Activated CD4-positive, alpha-beta T cell treated with anti-CD3 and anti-CD28 coated beads, Interleukin-2, amount 10 ng/mL, durations not matched to agents 7 days and 5 days (primary cell): Measurements from ENCODE around the gene ARG2. TPM values are rescaled to one million over a fixed set of nuclear protein-coding genes. Genes with fewer than 3 reads are reported as not detected.
A peak's percentile ranks its signal among the peaks of the same experiment; 100 is the strongest.
"Not testable (repeated sequence)": the region's sequence is repeated elsewhere in the genome, so short reads cannot be mapped to it uniquely, and the experiment has no call there.

Experiments
- CTCF ChIA-PET: fragments of 350-600 bp; sonication (Branson Sonifier 250); formaldehyde crosslinking; loops from one replicate; lab custom pipeline; 2021; ENCODE audit warnings: antibody characterized with exemption; lab: Charles Lee
- POLR2A ChIA-PET: fragments of 350-600 bp; sonication (Branson Sonifier 250); formaldehyde crosslinking; loops from one replicate; lab custom pipeline; 2021; ENCODE audit warnings: antibody characterized with exemption; lab: Charles Lee
- DNase-seq: peaks from one replicate; pipeline ENCODE4 v3.0.0-alpha.2; 2020
- H3K27ac Mint-ChIP-seq: one replicate; pipeline ENCODE4 v1.8.0; 2021; ENCODE audit warnings: mild to moderate bottlenecking, moderate library complexity, mixed read lengths
- H3K27me3 Mint-ChIP-seq: one replicate; pipeline ENCODE4 v1.8.0; 2021; ENCODE audit warnings: mixed read lengths
- H3K36me3 Mint-ChIP-seq: one replicate; pipeline ENCODE4 v1.8.0; 2021; ENCODE audit warnings: low read depth, mixed read lengths
- H3K4me1 Mint-ChIP-seq: one replicate; pipeline ENCODE4 v1.8.0; 2021; ENCODE audit warnings: mixed read lengths
- H3K4me3 Mint-ChIP-seq: one replicate; pipeline ENCODE4 v1.8.0; 2021; ENCODE audit warnings: mild to moderate bottlenecking, moderate library complexity, mixed read lengths
- H3K9me3 Mint-ChIP-seq: one replicate; pipeline ENCODE4 v1.8.0; 2021; ENCODE audit warnings: mixed read lengths
- total RNA-seq, 2 experiments: library from RNA; stranded (reverse); gene quantifications; one replicate each; pipeline ENCODE4 v1.2.3, GENCODE V29; 2021

The ARG2 gene
- total RNA-seq, 2 experiments from 2014 or later = 1.0 to 1.6 TPM

GRCh38 chr14:67595392-67595791 lies 24.3 kb upstream of the ARG2 start:
- no peak for DNase-seq
- Mint-ChIP-seq H3K9me3 (no peaks in the 10 kb centered on the region), H3K27me3 (no peaks in the 10 kb centered on the region), H3K36me3 (peaks cover 15% of the 10 kb centered on the region), H3K4me1 (peaks cover 30% of the 10 kb centered on the region), H3K27ac (no peak overlapping the region), H3K4me3 (no peak overlapping the region)
- CTCF ChIA-PET = interaction anchor here (1.1 kb wide), 1 partner anchor 13 kb away, joined by 3 read pairs; no protein-coding TSS in a partner anchor
- POLR2A ChIA-PET = no interaction called here

DNA sequence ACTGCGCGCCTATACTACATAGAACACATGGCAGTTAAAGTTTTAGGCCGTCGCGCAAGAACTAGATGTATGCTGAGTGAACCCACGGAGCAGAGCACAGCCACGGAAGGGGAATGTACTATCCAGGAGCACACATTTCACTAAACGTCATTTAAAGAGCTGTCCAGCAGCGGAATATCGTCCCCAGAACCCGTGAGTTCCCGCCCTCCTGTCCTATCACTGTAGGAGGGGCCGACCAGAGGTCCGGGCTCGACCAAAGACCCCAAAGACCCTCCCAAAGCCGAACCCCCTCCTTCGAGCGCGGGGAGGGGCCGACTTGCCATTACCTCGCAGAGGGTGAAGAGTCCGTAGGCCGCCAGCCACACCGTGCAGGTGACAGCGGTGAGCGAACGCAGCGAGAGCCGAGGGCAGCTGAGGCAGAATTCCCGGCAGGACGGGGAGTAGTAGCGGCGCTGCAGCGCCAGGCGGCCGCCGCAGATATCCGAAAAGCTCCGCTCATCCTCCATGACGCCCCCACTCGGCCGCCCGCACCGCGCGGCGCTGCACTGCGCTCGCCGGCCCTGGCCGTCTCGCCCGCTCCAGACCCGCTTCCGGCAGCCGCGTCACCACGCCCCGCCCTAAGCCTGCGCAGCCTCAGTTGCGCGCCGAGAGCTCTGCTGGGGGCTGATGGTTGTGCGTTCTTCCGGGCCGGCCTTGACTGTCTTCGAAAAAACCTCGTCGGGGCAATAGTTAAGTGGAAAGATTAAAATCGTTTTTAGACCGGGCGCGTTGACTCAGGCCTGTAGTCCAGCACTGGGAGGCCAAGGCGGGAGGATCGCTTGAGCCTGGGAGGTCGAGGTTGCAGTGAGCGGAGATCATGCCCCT lies 19.8 kb upstream of the ARG2 start, which contains the start of gene PIGH:
PIGH (minus strand) TSS at position 571 of the 864 bp plus-strand sequence; CDS start at position 506, 65 bp downstream.
- H3K27me3 Mint-ChIP-seq = no peaks in the 10 kb centered on the region
- peaks cover 4% of the 10 kb centered on the region for H3K9me3 Mint-ChIP-seq

GRCh38 chr14:67600562-67600974 lies 19.2 kb upstream of the ARG2 start:
- H3K9me3 Mint-ChIP-seq, DNase-seq, H3K27me3 Mint-ChIP-seq: not testable (repeated sequence)
- peaks cover 40% of the 10 kb centered on the region for H3K4me1 Mint-ChIP-seq
- ChIA-PET CTCF (interaction anchor here (0.6 to 2.5 kb wide), 33 partner anchors 8 to 244 kb away, joined by 3 to 12 read pairs (median 4); partner anchors contain the start of gene TMEM229B), POLR2A (interaction anchor here (1.2 kb wide), 1 partner anchor 9 kb away, joined by 3 read pairs; no protein-coding TSS in a partner anchor)
- H3K36me3 Mint-ChIP-seq = peaks cover 14% of the 10 kb centered on the region
- peak overlapping the region; percentile 91 for H3K27ac Mint-ChIP-seq
- peak overlapping the region; percentile 92 for H3K4me3 Mint-ChIP-seq

More for the DNA sequence above, 19.8 kb upstream of the ARG2 start, which contains the start of gene PIGH:
- DNase-seq = peak; percentile 94
- peaks cover 40% of the 10 kb centered on the region for H3K4me1 Mint-ChIP-seq
- POLR2A ChIA-PET = interaction anchor here (1.2 kb wide), 1 partner anchor 8 kb away, joined by 3 read pairs; no protein-coding TSS in a partner anchor
- peaks cover 14% of the 10 kb centered on the region for H3K36me3 Mint-ChIP-seq
- H3K4me3 Mint-ChIP-seq = peak within 1 kb of the TSS; percentile 92
- CTCF ChIA-PET = interaction anchor here (0.6 to 2.5 kb wide), 34 partner anchors 9 to 243 kb away, joined by 3 to 12 read pairs (median 4); partner anchors contain the start of gene TMEM229B
- H3K27ac Mint-ChIP-seq = peak within 1 kb of the TSS; percentile 91

DNA sequence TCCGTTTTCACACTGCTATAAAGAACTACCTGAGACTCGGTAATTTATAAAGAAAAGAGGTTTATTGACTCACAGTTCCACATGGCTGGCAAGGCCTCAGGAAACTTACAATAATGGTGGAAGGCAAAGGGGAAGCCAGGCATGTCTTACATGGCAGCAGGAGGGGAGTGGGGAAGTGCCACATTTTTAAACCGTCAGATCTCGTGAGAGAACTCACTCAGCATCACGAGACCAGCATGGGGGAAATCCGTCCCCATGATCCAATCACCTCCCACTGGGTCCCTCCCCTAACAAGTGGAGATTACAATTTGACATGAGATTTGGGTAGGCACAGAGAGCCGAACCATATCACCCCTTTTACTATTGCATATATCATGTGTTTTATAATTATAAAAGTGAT lies 17.6 kb upstream of the ARG2 start:
- Mint-ChIP-seq H3K27ac (no peak overlapping the region), H3K27me3 (no peaks in the 10 kb centered on the region), H3K36me3 (peaks cover 8% of the 10 kb centered on the region), H3K9me3 (peaks cover 4% of the 10 kb centered on the region), H3K4me1 (peaks cover 30% of the 10 kb centered on the region), H3K4me3 (no peak overlapping the region)
- no peak for DNase-seq
- ChIA-PET CTCF (no interaction called here), POLR2A (no interaction called here)

DNA sequence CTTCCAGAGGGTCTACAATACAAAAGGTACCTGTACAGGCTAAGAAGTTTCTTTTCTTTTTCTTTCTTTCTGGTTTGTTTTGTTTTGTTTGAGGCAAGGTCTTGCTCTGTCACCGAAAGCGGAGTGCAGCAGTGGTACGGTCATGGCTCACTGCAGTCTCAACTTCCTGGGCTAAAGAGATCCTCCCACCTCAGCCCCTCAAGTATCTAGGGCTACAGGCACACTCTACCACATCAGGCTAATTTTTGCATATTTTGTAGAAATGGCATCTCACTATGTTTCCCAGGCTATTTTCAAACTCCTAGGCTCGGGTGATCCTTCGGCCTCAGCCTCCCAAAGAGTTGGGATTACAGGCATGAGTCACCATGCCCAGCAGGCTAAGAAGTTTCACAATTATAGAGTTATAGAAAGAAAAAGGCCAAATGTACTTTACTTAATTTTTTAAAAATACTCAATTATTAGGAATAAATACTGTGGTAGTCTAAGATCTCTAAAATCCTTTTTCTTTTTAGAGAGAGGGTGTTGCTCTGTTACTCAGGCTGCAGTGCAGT lies 16.6 kb upstream of the ARG2 start:
- ChIA-PET POLR2A (no interaction called here), CTCF (no interaction called here)
- no peak overlapping the region for H3K27ac Mint-ChIP-seq
- H3K27me3 Mint-ChIP-seq = no peaks in the 10 kb centered on the region
- peaks cover 8% of the 10 kb centered on the region for H3K36me3 Mint-ChIP-seq
- peaks cover 28% of the 10 kb centered on the region for H3K4me1 Mint-ChIP-seq
- no peak overlapping the region for H3K4me3 Mint-ChIP-seq
- DNase-seq = no peak
- peaks cover 4% of the 10 kb centered on the region for H3K9me3 Mint-ChIP-seq

- Mint-ChIP-seq H3K27me3 (no peaks in the 10 kb centered on the region), H3K4me3 (no peak overlapping the region), H3K9me3 (no peaks in the 10 kb centered on the region), H3K4me1 (no peaks in the 10 kb centered on the region), H3K27ac (no peak overlapping the region), H3K36me3 (no peaks in the 10 kb centered on the region)
- no peak for DNase-seq
- ChIA-PET POLR2A (no interaction called here), CTCF (interaction anchor here (0.6 kb wide), 1 partner anchor 62 kb away, joined by 3 read pairs; no protein-coding TSS in a partner anchor)
These were observed 12.1 kb upstream of the ARG2 start for GRCh38 chr14:67607646-67608045.

GRCh38 chr14:67609642-67610310 lies 9.9 kb upstream of the ARG2 start:
- POLR2A ChIA-PET = no interaction called here
- no peak overlapping the region for H3K27ac Mint-ChIP-seq
- H3K4me3 Mint-ChIP-seq = no peak overlapping the region
- no peak for DNase-seq
- no peaks in the 10 kb centered on the region for H3K4me1 Mint-ChIP-seq
- CTCF ChIA-PET = interaction anchor here (0.7 to 2.6 kb wide), 6 partner anchors 9 to 105 kb away, joined by 3 to 10 read pairs (median 4); partner anchors contain the start of gene PIGH
- no peaks in the 10 kb centered on the region for H3K9me3 Mint-ChIP-seq
- peaks cover 5% of the 10 kb centered on the region for H3K27me3 Mint-ChIP-seq
- no peaks in the 10 kb centered on the region for H3K36me3 Mint-ChIP-seq

DNA sequence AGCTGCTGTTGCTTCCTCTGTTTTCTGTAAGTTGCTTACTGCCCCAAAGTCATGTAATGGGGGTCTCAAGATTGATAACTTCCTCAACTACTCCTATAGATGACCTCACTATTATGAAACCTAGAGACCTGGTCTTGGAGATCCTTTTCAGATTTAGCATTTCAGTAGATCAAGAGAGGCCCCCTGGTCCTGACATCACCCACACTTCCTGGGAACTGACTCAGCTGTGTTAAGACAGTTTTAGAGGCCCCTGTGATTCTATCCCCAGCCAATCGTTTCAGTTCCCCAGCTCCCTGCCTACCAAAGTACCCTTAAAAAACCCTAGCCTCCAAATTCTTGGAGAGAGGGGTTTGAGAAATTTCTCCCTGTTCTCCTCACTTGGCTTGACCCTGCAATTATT lies 9.2 kb upstream of the ARG2 start:
- Mint-ChIP-seq H3K36me3 (no peaks in the 10 kb centered on the region), H3K4me1 (no peaks in the 10 kb centered on the region), H3K9me3 (no peaks in the 10 kb centered on the region), H3K27ac (no peak overlapping the region), H3K27me3 (peaks cover 5% of the 10 kb centered on the region), H3K4me3 (no peak overlapping the region)
- POLR2A ChIA-PET = no interaction called here
- CTCF ChIA-PET = interaction anchor here (0.9 to 2.6 kb wide), 4 partner anchors 9 to 82 kb away, joined by 3 to 10 read pairs (median 4); partner anchors contain the start of gene PIGH
- no peak for DNase-seq

DNA sequence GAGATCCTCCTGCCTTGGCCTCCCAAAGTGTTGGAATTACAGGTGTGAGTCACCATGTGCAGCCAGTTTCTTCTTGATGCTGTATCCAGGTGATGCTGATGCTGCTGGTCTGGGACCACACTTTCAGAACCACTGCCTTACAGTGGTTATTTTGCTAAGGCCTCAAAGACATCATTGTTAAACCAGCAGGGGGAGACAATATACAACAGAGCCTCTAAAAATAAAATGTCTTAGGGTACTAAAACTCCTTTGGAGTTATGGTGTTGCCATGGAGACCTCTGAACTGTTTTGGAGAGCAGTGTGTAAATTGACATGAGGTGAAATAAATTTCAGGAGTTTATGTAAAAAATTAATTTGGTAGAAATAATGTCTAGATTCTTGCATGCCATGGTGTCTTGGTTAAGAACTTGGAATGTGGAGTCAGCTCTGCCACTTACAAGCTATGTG lies 1.1 kb upstream of the ARG2 start:
- H3K27ac Mint-ChIP-seq = peak overlapping the region; percentile 31
- DNase-seq = peak; percentile 66
- ChIA-PET POLR2A (interaction anchor here (0.6 kb wide), 1 partner anchor 126 kb away, joined by 4 read pairs; no protein-coding TSS in a partner anchor), CTCF (interaction anchor here (0.6 to 4.7 kb wide), 15 partner anchors 8 to 131 kb away, joined by 3 to 26 read pairs (median 3); partner anchors contain the start of genes PIGH and RDH12)
- H3K9me3 Mint-ChIP-seq = no peaks in the 10 kb centered on the region
- peaks cover 14% of the 10 kb centered on the region for H3K27me3 Mint-ChIP-seq
- H3K4me3 Mint-ChIP-seq = peak overlapping the region; percentile 75
- H3K36me3 Mint-ChIP-seq = no peaks in the 10 kb centered on the region
- H3K4me1 Mint-ChIP-seq = peaks cover 33% of the 10 kb centered on the region

DNA sequence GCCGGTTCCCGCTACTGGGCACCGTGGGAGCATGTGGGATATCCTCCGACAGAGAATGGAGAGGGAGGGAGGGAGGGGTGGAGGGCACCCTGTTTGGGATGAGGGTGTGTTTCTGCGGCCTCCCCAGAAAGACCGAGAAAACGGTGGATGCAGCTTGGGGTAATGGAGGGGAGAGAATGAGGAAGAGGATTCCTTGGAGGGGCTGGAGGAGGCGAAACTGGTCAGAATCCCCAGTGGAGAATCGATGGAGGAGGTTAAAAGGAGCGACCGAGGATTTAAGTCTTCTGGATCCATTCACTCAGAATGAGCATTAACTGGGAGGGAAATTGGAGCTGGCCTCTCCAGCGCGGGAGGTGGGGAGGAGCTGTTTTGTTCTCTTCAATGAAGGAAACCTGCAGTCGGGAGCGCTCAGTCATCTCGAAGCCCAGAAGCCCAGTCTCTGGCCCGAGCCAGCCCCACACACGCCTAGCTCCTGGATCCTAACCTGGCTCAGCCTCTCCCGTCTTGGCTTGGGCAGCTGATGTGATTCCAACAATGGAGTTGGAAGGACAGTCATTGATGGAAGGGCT lies 581 bp downstream of the ARG2 start:
- DNase-seq = peak; percentile 10
- peaks cover 33% of the 10 kb centered on the region for H3K4me1 Mint-ChIP-seq
- POLR2A ChIA-PET = interaction anchor here (0.7 kb wide), 1 partner anchor 31 kb away, joined by 3 read pairs; no protein-coding TSS in a partner anchor

GRCh38 chr14:67622675-67623074 lies 3.0 kb downstream of the ARG2 start:
- Mint-ChIP-seq H3K27me3 (peaks cover 11% of the 10 kb centered on the region), H3K27ac (no peak overlapping the region), H3K9me3 (no peaks in the 10 kb centered on the region), H3K36me3 (no peaks in the 10 kb centered on the region), H3K4me1 (peaks cover 33% of the 10 kb centered on the region), H3K4me3 (no peak overlapping the region)
- ChIA-PET POLR2A (no interaction called here), CTCF (interaction anchor here (0.6 to 0.8 kb wide), 2 partner anchors 10 to 82 kb away, joined by 3 read pairs; no protein-coding TSS in a partner anchor)
- no peak for DNase-seq

More for the DNA sequence above, 581 bp downstream of the ARG2 start:
- Mint-ChIP-seq H3K27me3 (peaks cover 14% of the 10 kb centered on the region), H3K27ac (peak overlapping the region; percentile 4), H3K4me3 (peak overlapping the region; percentile 75), H3K9me3 (no peaks in the 10 kb centered on the region), H3K36me3 (no peaks in the 10 kb centered on the region)
- CTCF ChIA-PET = interaction anchor here (0.5 to 4.7 kb wide), 6 partner anchors 39 to 260 kb away, joined by 3 to 26 read pairs (median 4); partner anchors contain the start of genes ATP6V1D, EIF2S1 and RDH11
